Hepatocyte (in vitro differentiated cells): ENCODE data around the gene STX1B.

Experiments
- CTCF ChIP-seq: fragments of 200-600 bp; sonication (generic); IDR thresholded peaks from 2 replicates; pipeline ENCODE4 v1.5.1; 2016; ENCODE audit warnings: antibody characterized with exemption, mild to moderate bottlenecking; ENCODE audit not compliant: poor library complexity
- EZH2 ChIP-seq: fragments of 200-600 bp; sonication (generic); IDR thresholded peaks from 2 replicates; pipeline ENCODE4 v1.6.1; 2016; ENCODE audit warnings: antibody characterized with exemption, mild to moderate bottlenecking, borderline replicate concordance

DNA sequence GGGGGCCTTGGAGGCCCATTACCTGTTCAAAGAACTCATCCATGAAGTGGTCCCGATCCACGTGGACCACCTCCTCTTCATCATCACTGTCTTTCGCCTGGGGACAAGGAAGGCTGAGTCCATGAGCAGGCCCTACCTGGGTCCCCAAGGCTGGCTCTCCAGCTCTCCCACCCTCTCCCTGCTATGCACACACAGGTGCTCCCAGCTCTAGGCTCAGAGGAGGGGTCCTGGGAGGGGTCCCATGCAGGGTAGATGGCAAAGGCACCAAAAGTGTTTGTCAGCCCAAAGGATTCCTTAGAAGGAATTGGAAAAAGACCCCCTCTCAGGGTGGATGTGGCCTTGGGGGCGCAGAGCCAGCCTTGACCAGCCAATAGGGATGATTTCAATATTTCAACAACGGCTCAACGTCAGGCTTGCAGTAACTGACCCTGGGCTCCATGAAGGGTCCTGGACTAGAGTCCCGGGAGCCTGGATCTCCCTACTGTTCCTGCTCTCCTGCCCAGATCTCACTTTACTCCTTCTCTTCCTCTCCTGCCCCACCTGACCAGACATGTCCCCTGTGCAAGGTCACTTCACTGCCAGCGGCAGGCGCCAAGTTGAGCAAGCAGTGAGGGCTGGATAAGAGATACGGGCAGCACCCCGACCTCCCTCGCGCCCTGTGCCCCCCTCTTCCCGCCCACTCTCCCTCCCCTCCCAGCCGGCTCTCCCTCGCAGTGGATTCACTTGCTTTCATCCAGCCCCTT is 8.8 kb downstream of the STX1B start:
- no peak for TF ChIP-seq CTCF
- TF ChIP-seq EZH2, result no peak
